HG03039 (cell line): ENCODE results near the gene GRAMD1A.

Source experiments
- ATAC-seq: cut with Tn5 transposase; IDR thresholded peaks from one replicate; pipeline ENCODE4 v1.9.1; 2021; ENCODE audit warnings: mild to moderate bottlenecking, moderate library complexity; ENCODE audit not compliant: unreplicated experiment

Gene GRAMD1A

GRCh38 chr19:35051796-35052195, 51.7 kb downstream of the GRAMD1A start:
- no peak for ATAC-seq

GRCh38 chr19:35052599-35053190, 52.6 kb downstream of the GRAMD1A start:
- no peak for ATAC-seq

GRCh38 chr19:35053667-35054293, 53.7 kb downstream of the GRAMD1A start:
- no peak for ATAC-seq

GRCh38 chr19:35054626-35055025, 54.5 kb downstream of the GRAMD1A start:
- no peak for ATAC-seq

- no peak for ATAC-seq
Observed at GRCh38 chr19:35055715-35056179, 55.6 kb downstream of the GRAMD1A start.

- ATAC-seq: no peak
Observed at GRCh38 chr19:35056513-35057063, 56.5 kb downstream of the GRAMD1A start.

GRCh38 chr19:35058370-35058769, 58.2 kb downstream of the GRAMD1A start:
- no peak for ATAC-seq

- no peak for ATAC-seq
Observed at GRCh38 chr19:35059006-35059798, 59.1 kb downstream of the GRAMD1A start.

- no peak for ATAC-seq
Observed at GRCh38 chr19:35059799-35060091, 59.6 kb downstream of the GRAMD1A start.

GRCh38 chr19:35060160-35060855, 60.2 kb downstream of the GRAMD1A start:
- ATAC-seq: no peak

- no peak for ATAC-seq
Observed at GRCh38 chr19:35061583-35062373, 61.7 kb downstream of the GRAMD1A start.

- ATAC-seq: no peak
Observed at GRCh38 chr19:35062942-35063341, 62.8 kb downstream of the GRAMD1A start.

GRCh38 chr19:35063940-35064818, 64.1 kb downstream of the GRAMD1A start:
- no peak for ATAC-seq

- ATAC-seq: no peak
Observed at GRCh38 chr19:35065574-35065973, 65.5 kb downstream of the GRAMD1A start.

- ATAC-seq: no peak
Observed at GRCh38 chr19:35066121-35066520, 66.0 kb downstream of the GRAMD1A start.

GRCh38 chr19:35066691-35067563, 66.8 kb downstream of the GRAMD1A start:
- ATAC-seq: no peak

- no peak for ATAC-seq
Observed at GRCh38 chr19:35068941-35069634, 69.0 kb downstream of the GRAMD1A start.

GRCh38 chr19:35069696-35070095, 69.6 kb downstream of the GRAMD1A start:
- ATAC-seq: no peak
